H1 (cell line): ENCODE measurements around the gene CCL25. TPM values are rescaled to one million over a fixed set of nuclear protein-coding genes. Genes with fewer than 3 reads are reported as not detected.

Experiments used
- CHD1 ChIP-seq: IDR thresholded peaks from 2 replicates; pipeline ENCODE4 v1.6.1; 2012; ENCODE audit warnings: low read depth, low read length, improper control_type of control experiment
- CTCF ChIP-seq, 3 experiments: IDR thresholded peaks; 1 replicate in 2 of 3; 2 replicates in 1 of 3; pipeline versions ENCODE4 v1.5.1 to v1.6.1; 2011; ENCODE audit warnings: low read length in 3 of 3, mild to moderate bottlenecking in 3 of 3, inconsistent platforms in 2 of 3, low read depth in 1 of 3, moderate library complexity in 1 of 3; ENCODE audit not compliant: insufficient read depth in 1 of 3; ENCODE audit errors: control extremely low read depth in 1 of 3
- E2F6 ChIP-seq: IDR thresholded peaks from 2 replicates; pipeline ENCODE4 v1.6.1; 2012; ENCODE audit warnings: inconsistent platforms
- EGR1 ChIP-seq: IDR thresholded peaks from 2 replicates; pipeline ENCODE4 v1.6.1; 2011; ENCODE audit warnings: low read depth, low read length, borderline replicate concordance
- JUND ChIP-seq: IDR thresholded peaks from 2 replicates; pipeline ENCODE4 v1.6.1; 2011; ENCODE audit warnings: mild to moderate bottlenecking, improper control_type of control experiment, low read length
- NANOG ChIP-seq: IDR thresholded peaks from 2 replicates; pipeline ENCODE4 v1.6.1; 2011; ENCODE audit warnings: low read length, low read depth, mild to moderate bottlenecking, inconsistent platforms; ENCODE audit not compliant: insufficient read depth, poor library complexity, severe bottlenecking
- YY1 ChIP-seq: IDR thresholded peaks from 2 replicates; pipeline ENCODE4 v1.6.1; 2011; ENCODE audit warnings: low read depth, mild to moderate bottlenecking, low read length
- polyA plus RNA-seq, 7 experiments: library from polyadenylated mRNA; depleted of rRNA in 3 of 7; stranded (reverse) in 5 of 7; unstranded in 2 of 7; fragments of >200 nt in 5 of 7; fragments of 200-250 nt in 2 of 7; gene quantifications; 1 replicate in 5 of 7; 2 replicates in 1 of 7; 4 replicates in 1 of 7; pipeline versions ENCODE4 v1.2.1 to v1.2.3, GENCODE V29; 2011 to 2013; ENCODE audit warnings: missing spikeins in 2 of 7, mixed read lengths in 2 of 7
- total RNA-seq: library from RNA; stranded (reverse); fragmentation: NEBNext Ultra II Directional; extraction: Animal tissue kit (Norgen Biotek cat#: 25700); gene quantifications from 2 replicates; pipeline ENCODE4 v1.2.1, GENCODE V29; 2021
- TF ChIP-seq, protein P1 (sequence below): fragments of 300-600 bp; sonication (generic); IDR thresholded peaks from 2 replicates; pipeline ENCODE4 v1.7.1; 2012; ENCODE audit warnings: low read length, moderate library complexity, mild to moderate bottlenecking, inconsistent platforms; ENCODE audit not compliant: insufficient replicate concordance

CCL25 gene
- total and polyA plus RNA-seq, 2 of the 8 experiments (the other 6 are each of a cell fraction or from before 2014, with no cell fraction given): 0.59 TPM; not detected in 1

- TF ChIP-seq, protein P1, sequence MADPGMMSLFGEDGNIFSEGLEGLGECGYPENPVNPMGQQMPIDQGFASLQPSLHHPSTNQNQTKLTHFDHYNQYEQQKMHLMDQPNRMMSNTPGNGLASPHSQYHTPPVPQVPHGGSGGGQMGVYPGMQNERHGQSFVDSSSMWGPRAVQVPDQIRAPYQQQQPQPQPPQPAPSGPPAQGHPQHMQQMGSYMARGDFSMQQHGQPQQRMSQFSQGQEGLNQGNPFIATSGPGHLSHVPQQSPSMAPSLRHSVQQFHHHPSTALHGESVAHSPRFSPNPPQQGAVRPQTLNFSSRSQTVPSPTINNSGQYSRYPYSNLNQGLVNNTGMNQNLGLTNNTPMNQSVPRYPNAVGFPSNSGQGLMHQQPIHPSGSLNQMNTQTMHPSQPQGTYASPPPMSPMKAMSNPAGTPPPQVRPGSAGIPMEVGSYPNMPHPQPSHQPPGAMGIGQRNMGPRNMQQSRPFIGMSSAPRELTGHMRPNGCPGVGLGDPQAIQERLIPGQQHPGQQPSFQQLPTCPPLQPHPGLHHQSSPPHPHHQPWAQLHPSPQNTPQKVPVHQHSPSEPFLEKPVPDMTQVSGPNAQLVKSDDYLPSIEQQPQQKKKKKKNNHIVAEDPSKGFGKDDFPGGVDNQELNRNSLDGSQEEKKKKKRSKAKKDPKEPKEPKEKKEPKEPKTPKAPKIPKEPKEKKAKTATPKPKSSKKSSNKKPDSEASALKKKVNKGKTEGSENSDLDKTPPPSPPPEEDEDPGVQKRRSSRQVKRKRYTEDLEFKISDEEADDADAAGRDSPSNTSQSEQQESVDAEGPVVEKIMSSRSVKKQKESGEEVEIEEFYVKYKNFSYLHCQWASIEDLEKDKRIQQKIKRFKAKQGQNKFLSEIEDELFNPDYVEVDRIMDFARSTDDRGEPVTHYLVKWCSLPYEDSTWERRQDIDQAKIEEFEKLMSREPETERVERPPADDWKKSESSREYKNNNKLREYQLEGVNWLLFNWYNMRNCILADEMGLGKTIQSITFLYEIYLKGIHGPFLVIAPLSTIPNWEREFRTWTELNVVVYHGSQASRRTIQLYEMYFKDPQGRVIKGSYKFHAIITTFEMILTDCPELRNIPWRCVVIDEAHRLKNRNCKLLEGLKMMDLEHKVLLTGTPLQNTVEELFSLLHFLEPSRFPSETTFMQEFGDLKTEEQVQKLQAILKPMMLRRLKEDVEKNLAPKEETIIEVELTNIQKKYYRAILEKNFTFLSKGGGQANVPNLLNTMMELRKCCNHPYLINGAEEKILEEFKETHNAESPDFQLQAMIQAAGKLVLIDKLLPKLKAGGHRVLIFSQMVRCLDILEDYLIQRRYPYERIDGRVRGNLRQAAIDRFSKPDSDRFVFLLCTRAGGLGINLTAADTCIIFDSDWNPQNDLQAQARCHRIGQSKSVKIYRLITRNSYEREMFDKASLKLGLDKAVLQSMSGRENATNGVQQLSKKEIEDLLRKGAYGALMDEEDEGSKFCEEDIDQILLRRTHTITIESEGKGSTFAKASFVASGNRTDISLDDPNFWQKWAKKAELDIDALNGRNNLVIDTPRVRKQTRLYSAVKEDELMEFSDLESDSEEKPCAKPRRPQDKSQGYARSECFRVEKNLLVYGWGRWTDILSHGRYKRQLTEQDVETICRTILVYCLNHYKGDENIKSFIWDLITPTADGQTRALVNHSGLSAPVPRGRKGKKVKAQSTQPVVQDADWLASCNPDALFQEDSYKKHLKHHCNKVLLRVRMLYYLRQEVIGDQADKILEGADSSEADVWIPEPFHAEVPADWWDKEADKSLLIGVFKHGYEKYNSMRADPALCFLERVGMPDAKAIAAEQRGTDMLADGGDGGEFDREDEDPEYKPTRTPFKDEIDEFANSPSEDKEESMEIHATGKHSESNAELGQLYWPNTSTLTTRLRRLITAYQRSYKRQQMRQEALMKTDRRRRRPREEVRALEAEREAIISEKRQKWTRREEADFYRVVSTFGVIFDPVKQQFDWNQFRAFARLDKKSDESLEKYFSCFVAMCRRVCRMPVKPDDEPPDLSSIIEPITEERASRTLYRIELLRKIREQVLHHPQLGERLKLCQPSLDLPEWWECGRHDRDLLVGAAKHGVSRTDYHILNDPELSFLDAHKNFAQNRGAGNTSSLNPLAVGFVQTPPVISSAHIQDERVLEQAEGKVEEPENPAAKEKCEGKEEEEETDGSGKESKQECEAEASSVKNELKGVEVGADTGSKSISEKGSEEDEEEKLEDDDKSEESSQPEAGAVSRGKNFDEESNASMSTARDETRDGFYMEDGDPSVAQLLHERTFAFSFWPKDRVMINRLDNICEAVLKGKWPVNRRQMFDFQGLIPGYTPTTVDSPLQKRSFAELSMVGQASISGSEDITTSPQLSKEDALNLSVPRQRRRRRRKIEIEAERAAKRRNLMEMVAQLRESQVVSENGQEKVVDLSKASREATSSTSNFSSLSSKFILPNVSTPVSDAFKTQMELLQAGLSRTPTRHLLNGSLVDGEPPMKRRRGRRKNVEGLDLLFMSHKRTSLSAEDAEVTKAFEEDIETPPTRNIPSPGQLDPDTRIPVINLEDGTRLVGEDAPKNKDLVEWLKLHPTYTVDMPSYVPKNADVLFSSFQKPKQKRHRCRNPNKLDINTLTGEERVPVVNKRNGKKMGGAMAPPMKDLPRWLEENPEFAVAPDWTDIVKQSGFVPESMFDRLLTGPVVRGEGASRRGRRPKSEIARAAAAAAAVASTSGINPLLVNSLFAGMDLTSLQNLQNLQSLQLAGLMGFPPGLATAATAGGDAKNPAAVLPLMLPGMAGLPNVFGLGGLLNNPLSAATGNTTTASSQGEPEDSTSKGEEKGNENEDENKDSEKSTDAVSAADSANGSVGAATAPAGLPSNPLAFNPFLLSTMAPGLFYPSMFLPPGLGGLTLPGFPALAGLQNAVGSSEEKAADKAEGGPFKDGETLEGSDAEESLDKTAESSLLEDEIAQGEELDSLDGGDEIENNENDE: no peak
- no peak for TF ChIP-seq EGR1
- no peak for TF ChIP-seq CTCF (IDR thresholded peaks at IDR 0.05; ENCODE audit: control extremely low read depth in 1 of 3, insufficient read depth in 1 of 3, low read depth in 1 of 3, low read length in 3 of 3)
- TF ChIP-seq JUND: no peak
- no peak for TF ChIP-seq YY1
- TF ChIP-seq CHD1: no peak
- no peak for TF ChIP-seq NANOG
- TF ChIP-seq E2F6: no peak
These were observed 30.3 kb upstream of the CCL25 start (continued) for GRCh38 chr19:8022275-8022674.
